Hepatocyte (in vitro differentiated cells): Measurements from ENCODE around the gene ACTR3C. TPM values are rescaled to one million over a fixed set of nuclear protein-coding genes. Genes with fewer than 3 reads are reported as not detected.
"Not testable (repeated sequence)": the region's sequence is repeated elsewhere in the genome, so short reads cannot be mapped to it uniquely, and the experiment has no call there.

Experiments used
- DNase-seq: peaks from one replicate; pipeline ENCODE4 v3.0.0-alpha.2; 2016; ENCODE audit warnings: low spot score
- H2AFZ ChIP-seq: fragments of 200-600 bp; sonication (generic); 2 replicates; pipeline ENCODE4 v1.6.0; 2016; ENCODE audit warnings: antibody characterized with exemption, mild to moderate bottlenecking
- H3K27ac ChIP-seq: fragments of 200-600 bp; sonication (generic); 2 replicates; pipeline ENCODE4 v1.5.1; 2016; ENCODE audit warnings: mild to moderate bottlenecking
- H3K27me3 ChIP-seq: fragments of 200-600 bp; sonication (generic); 2 replicates; pipeline ENCODE4 v1.6.1; 2016
- H3K36me3 ChIP-seq: fragments of 200-600 bp; sonication (generic); replicated peaks from 2 replicates; pipeline ENCODE4 v1.5.1; 2016; ENCODE audit warnings: low read depth; ENCODE audit not compliant: insufficient read depth
- H3K4me1 ChIP-seq: fragments of 200-600 bp; sonication (generic); 2 replicates; pipeline ENCODE4 v1.5.1; 2016; ENCODE audit warnings: mild to moderate bottlenecking, moderate library complexity; ENCODE audit not compliant: insufficient read depth
- H3K4me2 ChIP-seq: fragments of 200-600 bp; sonication (generic); 2 replicates; pipeline ENCODE4 v1.6.0; 2016
- H3K4me3 ChIP-seq: fragments of 200-600 bp; sonication (generic); 2 replicates; pipeline ENCODE4 v1.5.1; 2016; ENCODE audit warnings: mild to moderate bottlenecking
- H3K79me2 ChIP-seq: fragments of 200-600 bp; sonication (generic); 2 replicates; pipeline ENCODE4 v1.6.0; 2017; ENCODE audit warnings: mild to moderate bottlenecking
- H3K9me2 ChIP-seq: fragments of 200-600 bp; sonication (generic); replicated peaks from 2 replicates; pipeline ENCODE4 v1.6.0; 2017; ENCODE audit warnings: mild to moderate bottlenecking; ENCODE audit not compliant: insufficient read depth
- H3K9me3 ChIP-seq: fragments of 200-600 bp; sonication (generic); 2 replicates; pipeline ENCODE4 v1.5.1; 2016; ENCODE audit warnings: low read depth, mild to moderate bottlenecking
- H4K20me1 ChIP-seq: fragments of 200-600 bp; sonication (generic); 2 replicates; pipeline ENCODE4 v1.6.0; 2016; ENCODE audit warnings: mild to moderate bottlenecking; ENCODE audit not compliant: insufficient read depth, poor library complexity, severe bottlenecking
- CTCF ChIP-seq: fragments of 200-600 bp; sonication (generic); IDR thresholded peaks from 2 replicates; pipeline ENCODE4 v1.5.1; 2016; ENCODE audit warnings: antibody characterized with exemption, mild to moderate bottlenecking; ENCODE audit not compliant: poor library complexity
- EZH2 ChIP-seq: fragments of 200-600 bp; sonication (generic); IDR thresholded peaks from 2 replicates; pipeline ENCODE4 v1.6.1; 2016; ENCODE audit warnings: antibody characterized with exemption, mild to moderate bottlenecking, borderline replicate concordance
- EZH2phosphoT487 ChIP-seq: fragments of 200-600 bp; sonication (generic); IDR thresholded peaks from one replicate; pipeline ENCODE4 v1.6.1; 2018; ENCODE audit warnings: antibody characterized with exemption, mild to moderate bottlenecking, low read depth, moderate library complexity; ENCODE audit not compliant: unreplicated experiment, severe bottlenecking
- WGBS: methylation state at CpG from one replicate; pipeline ENCODE4 v1.1.6; 2016; ENCODE audit warnings: low lambda C conversion rate; ENCODE audit errors: missing lambda C conversion rate; 5-methylcytosine and 5-hydroxymethylcytosine counted together
- polyA plus RNA-seq: library from polyadenylated mRNA; unstranded; fragments of >200 nt; fragmentation: Nextera tagmentation; extraction: Ambion mirVana; gene quantifications from 2 replicates; pipeline ENCODE4 v1.2.1, GENCODE V29; 2016
- total RNA-seq: library from RNA; depleted of rRNA; stranded (reverse); fragments of >200 nt; gene quantifications from 2 replicates; pipeline ENCODE4 v1.2.3, GENCODE V29; 2014

The ACTR3C gene
- total and polyA plus RNA-seq, 2 experiments from 2014 or later = 7.8 to 18.6 TPM

GRCh38 chr7:150322114-150322832 lies 1.1 kb downstream of the ACTR3C start:
- Histone ChIP-seq H3K36me3 (no peaks in the 10 kb centered on the region), H3K9me3 (no peaks in the 10 kb centered on the region), H3K27me3 (no peaks in the 10 kb centered on the region), H3K4me3 (peak overlapping the region; percentile 37), H3K4me1 (peaks cover 16% of the 10 kb centered on the region), H2AFZ (peak overlapping the region; percentile 81), H3K9me2 (no peaks in the 10 kb centered on the region), H3K27ac (peak overlapping the region; percentile 93), H3K4me2 (peak overlapping the region; percentile 82), H4K20me1 (no peaks in the 10 kb centered on the region), H3K79me2 (peaks cover 31% of the 10 kb centered on the region)
- 74% methylated on average over 4 of the region's 4 CpGs for WGBS
- DNase-seq = no peak
- TF ChIP-seq CTCF (no peak), EZH2 (no peak), EZH2phosphoT487 (no peak)

GRCh38 chr7:150321788-150322113 lies 1.6 kb downstream of the ACTR3C start:
- no peaks in the 10 kb centered on the region for H3K27me3 ChIP-seq
- H3K27ac ChIP-seq = peak overlapping the region; percentile 93
- no peak overlapping the region for H3K4me3 ChIP-seq
- no peaks in the 10 kb centered on the region for H3K36me3 ChIP-seq
- H3K9me3 ChIP-seq = no peaks in the 10 kb centered on the region
- no peak for DNase-seq
- no peaks in the 10 kb centered on the region for H3K9me2 ChIP-seq
- TF ChIP-seq EZH2 (no peak), EZH2phosphoT487 (no peak), CTCF (no peak)
- H4K20me1 ChIP-seq = no peaks in the 10 kb centered on the region
- H3K4me2 ChIP-seq = peak overlapping the region; percentile 82
- 93% methylated on average over 3 of the region's 3 CpGs for WGBS
- peaks cover 28% of the 10 kb centered on the region for H3K79me2 ChIP-seq
- H2AFZ ChIP-seq = no peak overlapping the region
- peaks cover 16% of the 10 kb centered on the region for H3K4me1 ChIP-seq

- H3K4me1 ChIP-seq = peaks cover 11% of the 10 kb centered on the region
- no peaks in the 10 kb centered on the region for H3K36me3 ChIP-seq
- no peaks in the 10 kb centered on the region for H4K20me1 ChIP-seq
- no peaks in the 10 kb centered on the region for H3K9me2 ChIP-seq
- no peak overlapping the region for H3K4me2 ChIP-seq
- WGBS = 57% methylated on average over 7 of the region's 7 CpGs
- H3K79me2 ChIP-seq = peaks cover 12% of the 10 kb centered on the region
- no peak for TF ChIP-seq EZH2phosphoT487
- no peak for TF ChIP-seq EZH2
- H2AFZ ChIP-seq = no peak overlapping the region
- H3K9me3 ChIP-seq = no peaks in the 10 kb centered on the region
- H3K27me3 ChIP-seq = no peaks in the 10 kb centered on the region
- H3K27ac ChIP-seq = no peak overlapping the region
- no peak overlapping the region for H3K4me3 ChIP-seq
- DNase-seq = no peak
Observed at GRCh38 chr7:150317748-150318444, 5.4 kb downstream of the ACTR3C start.

- not testable (repeated sequence) for H4K20me1 ChIP-seq, H3K36me3 ChIP-seq, H3K9me2 ChIP-seq, H3K9me3 ChIP-seq, H3K4me2 ChIP-seq, H2AFZ ChIP-seq, H3K4me1 ChIP-seq, H3K27ac ChIP-seq, H3K79me2 ChIP-seq, H3K27me3 ChIP-seq, H3K4me3 ChIP-seq, DNase-seq
- WGBS = 94% methylated on average over 6 of the region's 6 CpGs
Observed at GRCh38 chr7:150316987-150317386, 6.4 kb downstream of the ACTR3C start.
